IPS-NIHi7 (cell line): ENCODE measurements around the gene SYK.
"Not testable (repeated sequence)": the region's sequence is repeated elsewhere in the genome, so short reads cannot be mapped to it uniquely, and the experiment has no call there.

ENCODE experiments used
- DNase-seq: peaks from one replicate; pipeline ENCODE4 v3.0.0; 2012; ENCODE audit warnings: mixed read lengths; ENCODE audit errors: extremely low spot score

SYK gene

GRCh38 chr9:90880669-90881068 is 79.0 kb downstream of the SYK start:
- DNase-seq: no peak

- DNase-seq: no peak
Measured at GRCh38 chr9:90881648-90882047, 80.0 kb downstream of the SYK start.

DNA sequence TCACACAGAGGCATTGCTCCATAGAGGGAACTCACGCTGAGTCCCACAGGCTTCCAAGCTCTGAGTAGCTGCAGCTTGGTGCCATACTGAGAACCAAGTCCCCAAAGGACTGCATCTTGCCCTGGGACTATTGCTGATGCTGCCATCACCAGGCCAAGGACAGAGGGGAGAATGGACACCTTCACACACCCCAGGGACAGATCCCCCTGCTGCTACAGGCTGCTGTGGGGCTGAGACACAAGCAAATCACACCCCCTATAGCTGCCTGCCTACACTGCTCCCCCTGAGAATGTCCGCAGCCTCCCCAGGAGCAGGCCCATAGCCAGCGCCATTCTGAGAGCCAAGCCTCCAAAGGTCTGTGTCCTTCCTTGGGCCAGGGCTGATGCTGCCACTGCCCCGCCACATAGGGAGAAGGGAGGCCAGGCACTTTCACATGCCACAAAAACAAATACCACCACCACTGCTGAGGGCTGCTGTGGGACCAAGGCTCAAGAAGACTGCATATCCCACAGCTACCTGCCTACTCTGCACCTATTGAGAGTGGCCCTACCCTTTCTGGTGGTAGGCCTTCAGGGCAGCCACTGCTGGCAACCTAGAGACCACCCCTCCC is 81.5 kb downstream of the SYK start:
- no peak for DNase-seq

GRCh38 chr9:90883661-90884060 is 82.0 kb downstream of the SYK start:
- no peak for DNase-seq

- no peak for DNase-seq
Measured at GRCh38 chr9:90884178-90884577, 82.6 kb downstream of the SYK start.

DNA sequence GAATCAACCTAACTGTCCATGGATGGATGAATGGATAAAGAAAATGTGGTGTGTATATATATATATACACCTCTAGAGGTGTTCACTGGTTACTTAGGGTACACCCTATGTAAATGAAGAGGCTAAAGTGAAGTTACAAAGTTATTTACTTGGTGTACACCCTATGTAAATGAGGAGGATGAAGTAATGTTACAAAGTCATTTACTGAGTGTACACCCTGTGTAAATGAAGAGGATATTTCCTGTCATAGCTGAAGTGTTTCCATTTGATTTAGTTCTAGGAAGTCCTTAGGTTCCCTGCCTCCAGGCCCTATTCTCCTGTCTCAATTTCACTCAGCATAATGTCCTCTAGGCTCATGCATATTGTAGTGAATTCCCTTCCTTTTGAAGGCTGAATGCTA is 85.2 kb downstream of the SYK start:
- DNase-seq: not testable (repeated sequence)

DNA sequence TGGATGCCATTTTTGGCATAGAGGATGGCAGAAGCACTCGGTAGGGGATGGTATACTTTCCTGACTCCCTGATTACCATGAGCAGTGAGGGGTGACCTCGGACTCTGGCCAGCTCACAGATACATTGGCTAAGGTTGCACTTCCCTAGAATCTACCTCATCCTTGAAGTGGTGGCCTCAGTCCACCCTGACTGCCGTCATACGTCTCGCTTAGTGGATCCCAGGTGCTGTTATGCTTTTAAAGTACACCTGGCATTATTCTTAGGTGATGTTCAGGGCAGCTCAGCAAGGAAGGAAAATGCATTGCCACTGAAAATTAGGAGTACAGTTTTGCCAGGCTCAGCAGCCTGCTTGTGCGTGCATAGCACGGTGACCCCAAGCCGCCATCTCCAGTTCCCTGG is 87.3 kb downstream of the SYK start:
- DNase-seq: no peak

- peak; percentile 67 for DNase-seq
Measured at GRCh38 chr9:90890146-90890810, 88.7 kb downstream of the SYK start.

DNA sequence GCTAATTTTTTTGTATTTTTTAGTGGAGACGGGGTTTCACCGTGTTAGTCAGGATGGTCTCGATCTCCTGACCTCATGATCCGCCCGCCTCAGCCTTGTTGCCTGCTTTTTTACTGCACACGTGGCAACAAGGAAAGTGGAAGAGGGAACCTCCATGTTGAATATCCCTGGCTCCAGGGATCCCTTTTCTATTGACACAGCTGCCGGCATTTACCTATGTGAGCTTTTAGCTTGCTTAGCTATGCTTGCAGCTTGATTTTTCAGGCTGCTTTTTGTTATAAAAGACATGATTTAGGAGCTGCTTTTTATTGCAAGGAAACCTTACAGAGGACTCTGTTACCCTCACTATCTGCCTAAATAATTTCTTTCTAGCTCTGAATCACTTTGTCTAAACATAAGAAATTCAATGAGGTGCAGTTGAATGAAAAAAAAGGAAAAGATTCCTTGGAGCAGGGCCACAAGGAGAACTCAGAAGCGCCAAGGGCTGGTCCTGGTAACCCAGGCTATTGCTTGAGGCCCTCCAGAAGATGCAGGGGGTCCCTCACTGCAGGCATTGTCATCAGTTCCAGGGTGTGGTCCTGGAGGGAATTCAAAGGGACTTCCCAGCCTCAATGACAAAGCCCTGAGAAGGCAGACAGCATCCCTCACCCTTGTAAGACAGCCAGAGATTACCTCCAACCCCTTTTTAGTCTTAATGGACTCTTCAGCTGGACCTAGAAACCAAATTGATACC is 89.9 kb downstream of the SYK start:
- DNase-seq: no peak

DNA sequence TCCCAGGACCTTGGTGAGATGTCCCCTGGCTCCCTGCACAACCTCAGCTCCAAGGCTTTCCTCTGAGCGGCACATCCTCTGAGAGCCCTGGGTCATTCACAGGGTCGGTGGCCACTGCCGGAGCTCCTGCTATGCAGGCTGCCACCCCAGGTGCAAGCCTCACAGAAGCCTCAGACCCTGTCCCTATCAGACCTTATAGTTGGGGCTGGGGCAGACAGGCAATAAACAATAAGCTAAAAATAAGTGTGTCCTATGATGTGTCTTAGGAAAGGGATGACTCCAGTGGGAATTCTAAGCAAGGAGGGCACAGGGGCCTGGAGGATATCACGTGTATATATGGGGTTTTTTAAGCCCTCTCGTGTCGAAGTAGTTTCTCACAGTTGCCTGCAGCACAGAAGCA is 91.3 kb downstream of the SYK start:
- DNase-seq: no peak

DNA sequence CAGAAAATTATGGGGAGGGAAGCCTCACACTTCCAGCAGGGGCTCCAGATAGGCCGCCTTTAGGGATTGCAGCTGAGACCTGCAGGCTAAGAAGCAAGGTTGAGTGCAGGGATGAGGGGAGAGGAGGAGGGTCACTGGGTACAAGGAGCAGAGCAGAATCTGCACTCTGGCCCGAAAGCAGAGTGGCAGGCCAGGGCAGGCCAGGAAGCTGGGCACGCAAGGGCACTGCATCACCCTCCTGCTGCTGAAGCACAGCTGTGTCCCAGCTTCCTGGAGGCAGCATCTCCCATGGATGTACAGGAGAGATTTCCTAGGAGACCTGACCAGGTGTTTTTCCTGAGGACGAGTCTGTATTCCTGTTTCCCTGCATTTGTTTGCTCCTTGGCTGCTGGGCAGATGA is 92.1 kb downstream of the SYK start:
- DNase-seq: no peak

- DNase-seq: peak; percentile 50
Measured at GRCh38 chr9:90894986-90895687, 93.5 kb downstream of the SYK start.

- no peak for DNase-seq
Measured at GRCh38 chr9:90895786-90896185, 94.2 kb downstream of the SYK start.

GRCh38 chr9:90896231-90896630 is 94.6 kb downstream of the SYK start:
- no peak for DNase-seq

GRCh38 chr9:90898228-90898627 is 96.6 kb downstream of the SYK start:
- DNase-seq: no peak

GRCh38 chr9:90899287-90899686 is 97.7 kb downstream of the SYK start:
- DNase-seq: no peak

DNA sequence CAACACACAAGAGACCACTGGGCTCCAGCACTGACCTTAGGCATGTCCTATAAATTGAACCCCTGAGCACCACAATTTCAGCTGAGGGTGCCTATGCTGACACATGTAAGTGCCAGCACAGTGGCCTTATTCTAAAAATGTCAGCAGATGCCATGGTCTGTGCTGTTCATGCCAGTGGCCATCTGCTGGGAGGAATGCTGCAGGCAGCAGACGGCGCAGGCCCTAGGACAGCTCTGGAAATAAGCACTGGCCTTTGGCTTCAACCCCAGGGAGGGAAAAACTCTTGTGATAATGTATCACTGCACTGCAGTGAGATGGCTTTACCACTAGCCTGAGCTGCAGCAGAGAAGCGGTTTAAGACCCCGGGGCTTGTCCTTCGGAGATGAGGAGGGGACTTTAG is 98.5 kb downstream of the SYK start:
- peak; percentile 36 for DNase-seq

GRCh38 chr9:90901933-90902332 is 100.3 kb downstream of the SYK start:
- DNase-seq: no peak

- no peak for DNase-seq
Measured at GRCh38 chr9:90903766-90904424, 102.3 kb downstream of the SYK start.

DNA sequence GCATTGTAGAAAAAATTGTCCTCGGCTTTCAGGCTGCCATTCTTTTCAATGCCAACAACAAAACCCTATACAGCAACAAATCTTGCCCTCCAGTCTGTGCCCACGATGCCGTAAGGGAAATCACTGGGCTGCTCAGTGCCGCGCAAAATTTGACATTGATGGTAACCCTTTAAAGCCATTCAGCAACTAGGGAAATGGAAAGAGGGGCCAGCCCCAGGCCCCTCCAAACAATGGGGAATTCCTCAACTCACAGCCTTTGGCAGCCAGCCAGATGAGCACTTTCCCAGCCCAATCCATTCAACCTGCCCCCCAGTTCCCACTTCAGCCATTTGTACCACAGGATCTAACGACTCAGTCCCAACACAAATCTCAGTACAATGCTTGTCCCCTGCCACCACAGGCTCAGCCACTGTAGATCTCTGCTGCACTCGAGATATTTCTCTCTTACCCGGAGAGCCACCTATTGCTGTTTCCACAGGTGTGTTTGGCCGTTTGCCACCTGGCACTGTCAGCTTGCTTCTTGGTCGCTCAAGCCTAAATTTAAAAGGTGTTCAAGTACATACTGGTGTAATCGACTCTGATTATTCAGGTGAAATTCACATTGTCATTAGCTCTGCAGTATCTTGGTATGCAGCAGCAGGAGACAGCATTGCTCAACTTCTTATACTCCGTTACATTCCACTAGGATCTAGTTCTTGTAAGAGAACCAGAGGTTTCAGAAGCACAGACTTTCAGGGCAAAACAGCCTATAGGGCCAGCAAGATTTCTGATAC is 103.3 kb downstream of the SYK start:
- no peak for DNase-seq

- DNase-seq: no peak
Measured at GRCh38 chr9:90905822-90906221, 104.2 kb downstream of the SYK start.
